ENCODE measurements around the gene ART3.

ART3 gene

DNA sequence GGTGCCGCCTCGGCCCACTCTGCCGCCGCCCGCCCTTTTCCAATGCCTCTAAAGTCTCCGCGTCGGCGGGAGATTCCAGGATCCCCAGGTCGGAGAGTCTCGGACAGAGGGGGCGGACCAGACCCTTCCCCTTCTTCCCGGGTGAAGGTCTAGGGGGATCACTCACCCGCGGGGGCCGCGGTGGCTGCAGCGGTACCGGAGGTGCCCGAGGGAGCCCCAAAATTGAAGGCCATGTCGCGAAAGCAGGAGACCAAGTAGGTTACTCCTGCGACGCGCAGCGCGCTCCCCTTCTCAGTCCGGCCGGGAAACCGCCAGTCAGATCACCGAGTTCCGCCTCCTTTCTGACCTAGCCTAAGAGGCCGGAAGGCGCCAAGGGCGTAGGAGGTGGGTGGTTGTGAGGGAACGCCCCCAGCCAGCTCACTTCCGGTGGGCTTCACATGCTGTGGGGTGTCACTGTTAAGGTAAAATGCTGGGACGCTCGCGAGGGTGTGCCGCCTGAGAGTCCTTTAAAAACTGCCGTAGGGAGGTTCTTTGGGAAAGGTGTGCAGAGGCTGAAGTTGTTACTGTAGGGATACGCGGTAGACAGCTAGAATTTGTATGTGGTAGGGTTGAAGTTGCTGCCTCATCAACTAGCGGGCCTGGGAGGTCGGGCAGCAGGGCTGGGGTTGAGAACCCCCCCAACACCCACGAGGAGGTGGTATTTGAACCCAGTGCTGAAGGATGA is 73.8 kb downstream of the ART3 start, which contains the start of gene NUP54:
Gene NUP54 (minus strand): TSS at position 256 of the 724 bp plus-strand sequence. CDS start 23 bp downstream, at position 233.
- DNase-seq (ENCODE audit: low spot score) = peak; percentile 60

GRCh38 chr4:76153356-76153755 is 78.8 kb downstream of the ART3 start:
- no peak for DNase-seq (ENCODE audit: low spot score)

GRCh38 chr4:76155979-76156378 is 81.5 kb downstream of the ART3 start:
- no peak for DNase-seq (ENCODE audit: low spot score)

GRCh38 chr4:76156635-76157034 is 82.1 kb downstream of the ART3 start:
- no peak for DNase-seq (ENCODE audit: low spot score)

- DNase-seq (ENCODE audit: low spot score) = no peak
These were observed 85.8 kb downstream of the ART3 start for GRCh38 chr4:76160355-76160754.
